GM12891 (cell line): ENCODE data around the gene NKG7.
"Not testable (repeated sequence)": the region's sequence is repeated elsewhere in the genome, so short reads cannot be mapped to it uniquely, and the experiment has no call there.

Experiments used
- DNase-seq: peaks from one replicate; pipeline ENCODE4 v3.0.0; 2011; ENCODE audit warnings: low spot score; ENCODE audit not compliant: insufficient read length
- FAIRE-seq: peaks from 2 replicates; lab custom pipeline; 2011; peaks lifted over from hg19 to GRCh38; lab: Jason Lieb, UNC
- PAX5 ChIP-seq: IDR thresholded peaks from 2 replicates; pipeline ENCODE4 v1.6.1; 2011; ENCODE audit warnings: low read length, moderate library complexity, mild to moderate bottlenecking; ENCODE audit not compliant: insufficient read depth, severe bottlenecking
- POLR2A ChIP-seq: IDR thresholded peaks from 2 replicates; pipeline ENCODE4 v1.6.1; 2011; ENCODE audit warnings: low read depth, low read length, control low read depth
- POLR2AphosphoS5 ChIP-seq: IDR thresholded peaks from 2 replicates; pipeline ENCODE4 v1.6.1; 2011; ENCODE audit warnings: low read depth, low read length, control low read depth
- POU2F2 ChIP-seq: IDR thresholded peaks from 2 replicates; pipeline ENCODE4 v1.6.1; 2011; ENCODE audit warnings: low read depth, mild to moderate bottlenecking, control low read depth, low read length, moderate library complexity
- SPI1 ChIP-seq: IDR thresholded peaks from 2 replicates; pipeline ENCODE4 v1.6.1; 2011; ENCODE audit warnings: low read depth, low read length, control low read depth
- TAF1 ChIP-seq: IDR thresholded peaks from 2 replicates; pipeline ENCODE4 v1.6.1; 2011; ENCODE audit warnings: low read depth, low read length, control low read depth

NKG7 gene

DNA sequence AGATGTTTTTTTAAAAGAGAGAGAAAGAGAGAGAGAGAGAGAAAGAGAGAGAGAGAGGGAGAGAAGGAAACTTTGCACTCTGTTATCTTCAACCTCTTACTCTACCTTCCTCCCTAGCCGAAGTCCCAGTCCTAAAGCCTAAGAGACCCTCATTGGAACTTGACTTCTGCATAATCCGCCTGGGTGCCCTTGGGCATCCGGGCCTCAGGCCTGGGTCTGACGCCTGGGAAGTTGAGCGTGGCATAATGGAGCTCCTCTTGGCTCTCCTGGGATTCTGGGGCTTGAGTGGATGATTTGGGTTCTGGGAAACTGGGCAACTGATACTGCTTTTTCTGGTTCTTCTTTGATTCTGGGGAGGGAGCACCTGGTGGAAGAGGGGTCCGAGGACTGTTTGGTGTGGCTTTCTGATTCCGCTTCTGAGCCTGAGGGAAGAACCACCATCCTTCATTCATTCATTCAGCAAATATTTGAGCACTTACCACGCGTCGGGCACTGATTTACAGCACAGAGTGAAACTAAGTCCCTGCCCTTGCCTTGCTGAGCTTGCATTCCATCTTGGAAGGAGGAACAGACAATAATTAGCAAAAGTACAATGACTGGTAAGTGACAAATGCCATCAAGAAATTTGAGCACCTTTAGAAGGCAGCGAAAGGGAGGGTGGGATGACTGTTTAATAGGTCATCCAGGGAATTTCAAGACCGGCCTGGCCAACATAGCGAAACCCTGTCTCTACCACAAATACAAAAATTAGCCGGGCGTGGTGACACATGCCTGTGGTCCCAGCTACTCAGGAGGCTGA is 38.7 kb upstream of the NKG7 start:
- TF ChIP-seq POU2F2 (no peak), POLR2AphosphoS5 (no peak), TAF1 (no peak)
- DNase-seq (no peak), FAIRE-seq (no peak)

DNA sequence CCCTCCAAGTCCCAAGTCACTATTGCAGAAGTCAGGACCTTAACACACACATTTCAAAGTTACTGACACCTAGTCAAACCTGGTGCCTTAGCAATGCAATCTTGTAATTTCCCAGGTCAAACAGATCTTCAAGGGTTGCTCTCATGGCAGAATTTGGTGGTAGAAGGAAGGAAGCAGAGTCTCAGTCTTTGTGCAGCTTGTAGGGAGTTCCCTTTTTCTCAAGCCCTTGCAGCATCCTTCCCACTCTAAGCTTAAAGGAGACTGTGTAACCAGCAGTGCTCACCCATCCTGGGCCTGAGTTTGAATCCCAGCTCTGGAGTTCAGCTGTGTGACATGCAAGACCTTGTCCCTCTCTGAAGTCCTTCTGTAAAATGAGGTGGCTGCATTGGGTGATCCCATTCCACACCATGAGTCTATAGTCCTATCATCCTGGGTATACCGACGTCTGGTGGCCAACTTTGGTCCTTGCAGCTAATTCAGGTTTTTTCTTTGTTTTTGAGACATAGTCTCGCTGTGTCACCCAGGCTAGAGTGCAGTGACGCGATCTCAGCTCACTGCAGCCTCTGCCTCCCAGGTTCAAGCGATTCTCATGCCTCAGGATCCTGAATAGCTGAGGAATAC is 35.2 kb upstream of the NKG7 start:
- TF ChIP-seq SPI1 (peak; percentile 66), TAF1 (no peak)
- no peak for DNase-seq
- FAIRE-seq: peak; percentile 74

DNA sequence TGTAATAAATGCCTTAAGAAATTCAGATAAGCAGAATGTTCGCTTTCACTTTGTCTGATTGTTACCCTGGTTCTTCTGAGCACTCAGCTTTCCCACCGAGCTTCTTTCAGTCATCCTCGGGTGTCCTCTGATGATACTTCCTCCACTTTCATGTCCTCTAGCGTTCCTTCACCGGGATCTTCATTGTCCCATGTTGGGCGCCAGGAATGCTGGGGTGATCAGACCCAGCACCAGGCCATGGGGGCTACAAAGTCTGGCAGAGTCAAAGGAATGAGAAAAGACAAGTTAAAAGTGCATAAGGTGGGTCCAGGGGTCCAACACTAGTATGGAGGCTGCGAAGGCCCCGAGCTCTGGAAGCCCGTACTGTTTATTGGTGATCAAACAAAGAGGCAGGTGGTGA is 29.7 kb upstream of the NKG7 start:
- FAIRE-seq (no peak), DNase-seq (no peak)
- no peak for TF ChIP-seq POLR2A
- TF ChIP-seq SPI1: no peak
- TF ChIP-seq TAF1: no peak

DNA sequence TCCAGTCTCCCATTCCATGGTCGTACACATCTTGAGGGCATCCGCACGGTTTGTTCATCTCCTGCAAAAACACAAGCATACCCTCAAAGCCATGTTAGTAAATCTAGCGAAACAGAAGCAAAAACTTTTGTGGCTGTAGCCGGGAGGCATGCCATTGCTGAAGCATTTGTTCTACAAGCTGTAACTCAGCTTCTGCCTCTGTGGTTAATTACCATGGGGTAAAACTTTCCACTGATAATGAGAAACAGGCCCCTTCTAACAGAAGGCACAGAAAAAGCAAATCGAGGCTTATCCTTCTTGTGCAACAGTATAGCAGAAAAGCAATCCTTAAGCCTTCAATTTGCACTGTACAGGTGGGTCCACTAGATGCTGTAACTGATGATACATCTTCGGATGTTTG is 27.5 kb upstream of the NKG7 start:
- FAIRE-seq, DNase-seq: not testable (repeated sequence)

DNA sequence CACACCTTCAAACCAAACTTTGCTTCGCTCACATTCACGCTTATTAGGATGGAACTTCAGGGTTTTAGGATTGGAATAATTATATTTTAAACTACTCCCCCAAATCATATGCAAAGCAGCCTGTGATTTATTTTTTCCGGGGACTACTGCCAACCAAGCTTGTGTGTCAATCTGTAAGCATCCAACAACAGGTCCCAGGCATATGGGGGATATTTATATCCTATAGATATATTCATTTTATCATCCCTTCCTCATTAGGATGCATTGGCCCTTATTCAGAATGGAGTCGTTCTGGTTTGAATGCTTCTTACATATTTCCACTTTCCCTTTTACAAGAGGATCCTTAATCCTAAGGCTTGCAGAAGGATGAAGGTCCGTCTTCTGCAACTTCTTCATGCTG is 26.8 kb upstream of the NKG7 start:
- DNase-seq: no peak
- TF ChIP-seq TAF1 (no peak), POU2F2 (no peak)
- FAIRE-seq: no peak

DNA sequence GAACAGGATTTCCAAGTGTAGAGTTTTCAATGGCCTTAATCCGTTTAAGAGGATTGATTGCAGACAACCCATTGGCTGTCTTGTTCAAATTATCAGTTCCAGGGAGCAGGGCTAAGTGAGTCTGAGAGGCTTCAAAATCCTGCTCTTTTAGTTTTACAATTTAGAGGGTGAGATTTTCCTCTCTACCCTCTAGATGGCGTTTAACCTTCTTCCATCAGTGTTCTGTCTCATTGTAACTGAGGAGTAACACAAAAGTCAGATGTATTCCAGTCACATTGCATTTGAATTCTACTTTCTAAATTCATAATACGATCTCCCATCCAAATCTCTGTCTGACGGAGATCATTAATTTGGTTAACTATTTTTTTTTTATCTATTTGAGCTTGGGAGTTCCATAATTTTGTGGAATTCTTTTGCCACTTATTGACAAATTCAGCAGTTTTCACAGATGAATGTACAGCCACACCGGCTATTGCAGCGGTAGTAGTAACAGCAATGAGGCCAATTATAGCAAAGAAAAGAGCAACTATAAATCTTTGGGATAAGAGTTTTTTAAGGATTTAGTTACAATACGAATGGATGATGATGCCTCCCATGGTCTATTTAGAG is 25.7 kb upstream of the NKG7 start:
- DNase-seq (no peak), FAIRE-seq (peak; percentile 77)
- TF ChIP-seq SPI1 (no peak), PAX5 (no peak), POLR2AphosphoS5 (no peak), TAF1 (no peak), POU2F2 (no peak), POLR2A (no peak)

DNA sequence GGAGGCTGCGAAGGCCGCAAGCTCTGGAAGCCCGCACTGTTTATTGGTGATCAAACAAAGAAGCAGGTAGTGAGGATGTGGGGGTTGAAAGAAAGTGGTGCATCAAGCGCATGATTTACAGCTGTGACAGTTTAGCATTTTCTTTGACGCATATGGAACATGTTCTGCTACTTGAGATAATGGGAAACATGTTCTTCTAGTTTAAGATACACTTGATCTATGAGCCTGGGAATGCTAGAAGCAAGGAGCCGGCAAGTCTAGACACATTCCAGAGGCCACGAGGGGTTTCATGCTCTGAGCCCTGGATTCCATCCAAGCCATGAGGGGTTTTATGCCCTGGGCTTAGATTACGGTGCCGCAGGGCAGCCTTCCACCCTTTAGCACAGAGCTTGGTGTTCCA is 25.0 kb upstream of the NKG7 start:
- FAIRE-seq, DNase-seq: not testable (repeated sequence)

DNA sequence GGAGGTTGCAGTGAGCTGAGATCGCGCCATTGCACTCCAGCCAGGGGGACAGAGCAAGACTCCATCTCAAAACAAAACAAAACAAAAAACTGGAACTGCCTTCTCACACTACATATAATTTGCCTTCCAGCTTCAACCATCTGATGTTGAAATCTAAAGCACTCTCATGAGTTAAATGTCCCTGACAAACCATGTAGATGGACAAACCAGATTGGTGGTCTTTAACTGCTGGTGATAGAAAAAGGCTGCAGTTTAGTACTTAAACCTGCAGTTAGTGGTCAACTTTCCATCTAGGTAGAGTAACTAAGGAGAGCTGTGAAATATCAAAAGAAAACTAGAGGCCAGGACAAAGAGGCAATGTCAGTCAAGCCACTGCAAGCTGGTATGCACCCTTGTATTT is 23.7 kb upstream of the NKG7 start:
- TF ChIP-seq POLR2AphosphoS5 (no peak), POLR2A (no peak), PAX5 (no peak)
- DNase-seq (no peak), FAIRE-seq (no peak)

DNA sequence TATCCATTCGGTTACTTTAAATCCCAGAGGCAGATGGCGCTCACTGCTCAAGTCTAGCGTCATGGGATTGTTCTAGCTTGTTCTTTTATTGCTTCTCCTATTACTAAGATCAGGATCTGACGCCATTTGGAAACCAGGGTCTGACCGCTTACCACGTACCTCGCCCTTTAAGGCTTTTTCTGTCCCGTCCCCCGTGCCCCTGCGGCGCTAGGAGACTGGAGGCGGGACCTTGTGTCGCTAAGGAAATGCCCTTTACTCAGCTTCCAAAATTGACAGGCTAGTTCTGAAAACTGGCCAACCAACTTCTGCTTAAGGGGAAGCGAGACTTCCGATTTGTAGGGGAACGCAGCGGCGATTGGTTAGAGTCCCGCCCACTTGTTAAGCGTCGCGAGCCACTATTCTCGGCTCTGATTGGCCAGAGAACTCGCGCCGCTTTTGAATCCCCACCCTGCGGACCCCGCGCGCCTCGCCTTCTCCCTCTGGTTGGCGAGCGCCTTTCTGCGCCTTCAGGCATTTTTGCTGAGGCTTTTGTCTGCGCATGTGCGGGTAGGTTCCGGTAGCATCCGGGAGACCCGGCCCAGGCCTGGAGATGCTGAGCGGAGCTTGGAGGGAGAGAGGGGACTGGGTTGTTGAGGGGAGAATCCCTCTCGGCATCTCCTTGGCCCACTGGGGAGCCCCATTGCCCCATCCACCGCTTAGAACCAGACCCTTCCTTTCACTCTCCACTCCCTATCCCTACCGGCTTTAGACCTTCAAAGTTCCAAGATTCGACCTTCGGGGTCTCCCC is 21.8 kb upstream of the NKG7 start:
- TF ChIP-seq TAF1 (no peak), PAX5 (no peak), POU2F2 (no peak), POLR2A (peak; percentile 72), SPI1 (peak; percentile 49; the same call in 1 of the 2 replicates), POLR2AphosphoS5 (peak; percentile 67; the same call in 1 of the 2 replicates)
- FAIRE-seq: peak; percentile 93

DNA sequence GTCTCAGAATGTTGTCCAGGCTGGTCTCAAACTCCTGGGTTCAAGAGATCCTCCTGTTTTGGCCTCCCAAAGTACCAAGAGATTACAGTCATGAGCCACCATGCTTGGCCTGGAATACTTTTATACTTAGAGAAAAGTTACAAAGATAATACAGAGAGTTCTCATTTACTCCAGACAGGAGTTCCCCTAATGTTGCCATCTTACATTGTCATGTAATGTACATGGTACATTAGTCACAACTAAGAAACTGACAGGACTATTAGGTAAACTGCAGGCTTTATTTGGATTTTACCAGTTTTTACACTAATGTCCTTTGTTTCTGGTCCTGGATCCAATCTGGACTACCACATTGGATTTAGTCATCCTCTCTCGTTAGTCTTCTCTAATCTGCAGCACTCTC is 20.2 kb upstream of the NKG7 start:
- no peak for TF ChIP-seq POLR2AphosphoS5
- FAIRE-seq: no peak
- no peak for DNase-seq

More for the DNA sequence above, 21.8 kb upstream of the NKG7 start:
- DNase-seq: peak; percentile 80

DNA sequence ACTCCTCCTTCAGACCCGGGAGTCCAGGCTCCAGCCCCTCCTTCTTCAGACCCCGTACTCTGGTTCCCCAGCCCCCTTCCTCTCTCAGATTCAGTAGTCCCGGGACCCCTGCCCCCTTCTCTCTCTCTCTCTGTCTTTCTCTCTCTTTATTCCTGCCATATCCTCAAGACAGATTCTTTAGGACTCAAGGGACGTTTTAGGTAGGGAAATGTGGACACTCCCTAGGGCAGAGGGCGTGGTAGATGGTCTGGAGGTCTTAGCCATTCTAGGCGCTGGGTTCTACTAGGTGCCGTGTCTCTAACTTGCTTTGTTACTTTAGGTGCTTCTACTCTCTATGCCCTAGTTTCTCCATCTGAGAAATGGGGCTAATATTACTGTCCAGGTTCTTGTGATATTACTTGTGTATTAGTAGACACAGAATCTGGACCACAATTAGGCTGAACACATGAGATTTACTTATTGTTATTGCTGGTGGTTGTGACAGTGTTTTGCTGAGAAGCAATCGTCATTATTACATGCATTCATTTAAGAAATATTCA is 18.7 kb upstream of the NKG7 start:
- DNase-seq (no peak), FAIRE-seq (no peak)
- TF ChIP-seq TAF1 (no peak), POLR2A (no peak), PAX5 (no peak), POU2F2 (no peak), POLR2AphosphoS5 (no peak), SPI1 (no peak)
